Keratinocyte (primary cell): Measurements from ENCODE around the gene SFSWAP. TPM values are rescaled to one million over a fixed set of nuclear protein-coding genes. Genes with fewer than 3 reads are reported as not detected.

Source experiments
- DNase-seq: peaks from one replicate; pipeline ENCODE4 v3.0.0-alpha.2; 2011; ENCODE audit warnings: low read depth, missing footprints, low spot score
- FAIRE-seq: peaks from 2 replicates; lab custom pipeline; 2011; peaks lifted over from hg19 to GRCh38; lab: Jason Lieb, UNC
- H2AFZ ChIP-seq: 2 replicates; pipeline ENCODE4 v1.6.0; 2012; ENCODE audit warnings: low read length, control low read depth, inconsistent platforms; ENCODE audit not compliant: control insufficient read depth
- H3K27ac ChIP-seq: 2 replicates; pipeline ENCODE4 v1.5.1; 2011; ENCODE audit warnings: low read length; ENCODE audit not compliant: control insufficient read depth, insufficient read depth
- H3K27me3 ChIP-seq: 3 replicates; pipeline ENCODE4 v1.6.0; 2011; ENCODE audit warnings: low read length; ENCODE audit not compliant: control insufficient read depth, insufficient read depth; ENCODE audit errors: extremely low read depth
- H3K36me3 ChIP-seq, 2 experiments: 2 replicates in 1 of 2; 3 replicates in 1 of 2; pipeline ENCODE4 v1.5.1; 2011; ENCODE audit warnings: low read length in 2 of 2, mild to moderate bottlenecking in 1 of 2; ENCODE audit not compliant: control insufficient read depth in 2 of 2, insufficient read depth in 2 of 2; ENCODE audit errors: extremely low read depth in 1 of 2
- H3K4me1 ChIP-seq: 3 replicates; pipeline ENCODE4 v1.5.1; 2011; ENCODE audit warnings: low read length; ENCODE audit not compliant: control insufficient read depth, insufficient read depth; ENCODE audit errors: extremely low read depth
- H3K4me2 ChIP-seq: 3 replicates; pipeline ENCODE4 v1.6.0; 2011; ENCODE audit warnings: low read depth, low read length; ENCODE audit not compliant: control insufficient read depth, insufficient read depth; ENCODE audit errors: extremely low read depth
- H3K4me3 ChIP-seq, 3 experiments: fragments of 200-600 bp in 1 of 3; sonication (generic) in 1 of 3; 2 replicates in 2 of 3; 3 replicates in 1 of 3; pipeline ENCODE4 v1.5.1; 2011 to 2016; ENCODE audit warnings: low read length in 3 of 3, mild to moderate bottlenecking in 3 of 3, control low read depth in 2 of 3, inconsistent platforms in 1 of 3, low read depth in 1 of 3, mixed read lengths in 1 of 3, mixed run types in 1 of 3, moderate library complexity in 1 of 3; ENCODE audit not compliant: control insufficient read depth in 2 of 3, insufficient read depth in 2 of 3; ENCODE audit errors: extremely low read depth in 1 of 3
- H3K79me2 ChIP-seq: 2 replicates; pipeline ENCODE4 v1.6.0; 2012; ENCODE audit warnings: low read length; ENCODE audit not compliant: control insufficient read depth, insufficient read depth
- H3K9ac ChIP-seq: 3 replicates; pipeline ENCODE4 v1.6.0; 2011; ENCODE audit warnings: low read length; ENCODE audit not compliant: control insufficient read depth, insufficient read depth; ENCODE audit errors: extremely low read depth
- H3K9me1 ChIP-seq: 3 replicates; pipeline ENCODE4 v1.6.0; 2011; ENCODE audit warnings: low read length; ENCODE audit not compliant: control insufficient read depth, insufficient read depth; ENCODE audit errors: extremely low read depth
- H3K9me3 ChIP-seq: 2 replicates; pipeline ENCODE4 v1.5.1; 2012; ENCODE audit warnings: low read depth, low read length; ENCODE audit not compliant: control insufficient read depth
- H4K20me1 ChIP-seq: 3 replicates; pipeline ENCODE4 v1.6.0; 2011; ENCODE audit warnings: low read length; ENCODE audit not compliant: control insufficient read depth, insufficient read depth; ENCODE audit errors: extremely low read depth
- EZH2 ChIP-seq: IDR thresholded peaks from one replicate; pipeline ENCODE4 v1.6.1; 2012; ENCODE audit warnings: inconsistent platforms, mild to moderate bottlenecking, low read length, moderate library complexity
- dilution Hi-C: fragments of 300-500 bp; cut with MboI; formaldehyde crosslinking; loops from one replicate; pipeline ENCODE4 v1.7.0; 2020; ENCODE audit warnings: low sequenced_read_pairs; ENCODE audit not compliant: extremely low pct_ligation_motif_present
- polyA plus RNA-seq, 5 experiments: library from polyadenylated mRNA; depleted of rRNA in 3 of 5; stranded (reverse) in 3 of 5; stranded (forward) in 1 of 5; unstranded in 1 of 5; fragments of >200 nt; gene quantifications; 1 replicate in 1 of 5; 2 replicates in 3 of 5; 3 replicates in 1 of 5; pipeline versions ENCODE4 v1.2.1 to v1.2.3, GENCODE V29; 2011 to 2012; ENCODE audit warnings: missing spikeins in 2 of 5, low read depth in 1 of 5, low replicate concordance in 1 of 5
- TF ChIP-seq, protein P1 (sequence below), 3 experiments: IDR thresholded peaks in 1 of 3; conservative IDR thresholded peaks in 1 of 3; optimal IDR thresholded peaks in 1 of 3; 2 replicates in 2 of 3; 3 replicates in 1 of 3; pipeline versions ENCODE3 to v1.5.1; 2011; ENCODE audit warnings: low read length in 3 of 3, mild to moderate bottlenecking in 3 of 3, moderate library complexity in 2 of 3, control low read depth in 1 of 3, inconsistent platforms in 1 of 3; ENCODE audit not compliant: insufficient read depth in 2 of 3; ENCODE audit errors: extremely low read depth in 1 of 3

Gene SFSWAP
- polyA plus RNA-seq, 1 donor (not counting 4 experiments of a cell fraction or from before 2014, with no cell fraction given), result 13.1 TPM

DNA sequence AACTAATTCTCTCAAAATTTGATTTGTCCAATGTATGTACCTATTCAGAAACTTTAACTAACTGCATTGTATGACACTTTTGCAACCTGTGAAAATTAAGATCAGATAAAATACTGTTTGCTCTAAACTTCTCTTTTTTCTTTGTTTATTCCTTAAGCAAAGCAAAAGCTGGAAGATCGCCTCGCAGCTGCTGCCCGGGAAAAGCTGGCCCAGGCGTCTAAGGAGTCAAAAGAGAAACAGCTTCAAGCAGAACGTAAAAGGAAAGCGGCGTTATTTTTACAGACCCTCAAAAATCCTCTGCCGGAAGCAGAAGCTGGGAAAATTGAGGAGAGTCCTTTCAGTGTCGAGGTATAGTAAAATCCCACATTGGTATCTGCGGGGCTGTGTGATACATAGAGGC is 55.1 kb downstream of the SFSWAP start:
- Histone ChIP-seq H4K20me1 (no peaks in the 10 kb centered on the region), H3K36me3 (peaks cover 32 to 49% of the 10 kb centered on the region in 2 experiments)
- no peak for FAIRE-seq

DNA sequence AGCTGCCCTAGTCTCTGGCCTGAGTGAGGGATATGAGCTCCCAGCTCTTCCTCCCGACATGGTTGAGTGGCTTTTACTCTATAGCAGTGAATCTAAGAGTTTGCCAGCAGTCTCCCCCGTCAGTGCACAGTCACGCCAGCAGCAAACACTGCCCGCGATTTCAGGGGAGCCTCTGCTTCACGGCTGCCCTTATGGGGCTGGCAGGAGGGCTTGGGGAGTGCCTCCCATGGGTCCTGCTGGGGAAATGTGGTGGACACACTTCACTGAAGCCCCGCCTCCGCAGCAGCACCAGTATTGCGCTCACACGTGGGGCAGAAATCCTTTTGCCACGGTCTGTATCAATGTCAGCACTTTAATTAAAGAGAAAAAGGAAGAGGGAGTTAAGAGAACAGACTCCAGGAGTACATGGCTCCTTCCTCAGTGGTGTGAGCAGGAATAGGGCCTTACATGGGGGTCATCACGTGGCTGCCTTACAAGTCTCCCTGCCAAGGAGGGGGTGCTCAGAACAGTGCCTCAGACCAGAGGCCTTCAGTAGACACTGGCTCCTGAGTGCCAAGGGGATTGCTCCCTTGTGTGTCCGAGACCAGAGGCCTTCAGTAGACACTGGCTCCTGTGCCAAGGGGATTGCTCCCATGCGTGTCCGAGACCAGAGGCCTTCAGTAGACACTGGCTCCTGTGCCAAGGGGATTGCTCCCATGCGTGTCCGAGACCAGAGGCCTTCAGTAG is 55.7 kb downstream of the SFSWAP start:
- no peak overlapping the region for H3K9ac ChIP-seq

More for the DNA sequence above, 55.1 kb downstream of the SFSWAP start:
- Histone ChIP-seq H3K9me3 (no peaks in the 10 kb centered on the region), H3K9ac (no peak overlapping the region), H3K27me3 (no peaks in the 10 kb centered on the region), H2AFZ (no peak overlapping the region), H3K4me3 (no peak overlapping the region), H3K79me2 (no peaks in the 10 kb centered on the region), H3K4me1 (no peaks in the 10 kb centered on the region), H3K9me1 (no peaks in the 10 kb centered on the region), H3K27ac (no peak overlapping the region), H3K4me2 (no peak overlapping the region)
- TF ChIP-seq EZH2, result no peak
- TF ChIP-seq, protein P1, sequence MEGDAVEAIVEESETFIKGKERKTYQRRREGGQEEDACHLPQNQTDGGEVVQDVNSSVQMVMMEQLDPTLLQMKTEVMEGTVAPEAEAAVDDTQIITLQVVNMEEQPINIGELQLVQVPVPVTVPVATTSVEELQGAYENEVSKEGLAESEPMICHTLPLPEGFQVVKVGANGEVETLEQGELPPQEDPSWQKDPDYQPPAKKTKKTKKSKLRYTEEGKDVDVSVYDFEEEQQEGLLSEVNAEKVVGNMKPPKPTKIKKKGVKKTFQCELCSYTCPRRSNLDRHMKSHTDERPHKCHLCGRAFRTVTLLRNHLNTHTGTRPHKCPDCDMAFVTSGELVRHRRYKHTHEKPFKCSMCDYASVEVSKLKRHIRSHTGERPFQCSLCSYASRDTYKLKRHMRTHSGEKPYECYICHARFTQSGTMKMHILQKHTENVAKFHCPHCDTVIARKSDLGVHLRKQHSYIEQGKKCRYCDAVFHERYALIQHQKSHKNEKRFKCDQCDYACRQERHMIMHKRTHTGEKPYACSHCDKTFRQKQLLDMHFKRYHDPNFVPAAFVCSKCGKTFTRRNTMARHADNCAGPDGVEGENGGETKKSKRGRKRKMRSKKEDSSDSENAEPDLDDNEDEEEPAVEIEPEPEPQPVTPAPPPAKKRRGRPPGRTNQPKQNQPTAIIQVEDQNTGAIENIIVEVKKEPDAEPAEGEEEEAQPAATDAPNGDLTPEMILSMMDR (optimal IDR thresholded peaks at IDR 0.05 in 1 of 3, IDR thresholded peaks at IDR 0.05 in 1 of 3, conservative IDR thresholded peaks at IDR 0.05 in 1 of 3; ENCODE audit: extremely low read depth in 1 of 3, insufficient read depth in 2 of 3, low read length in 3 of 3), result no peak
- DNase-seq, result no peak
- dilution Hi-C loops, result no loop called here

More for the DNA sequence above, 55.7 kb downstream of the SFSWAP start:
- no peaks in the 10 kb centered on the region for H3K9me1 ChIP-seq
- H3K4me2 ChIP-seq, result no peak overlapping the region
- H2AFZ ChIP-seq, result no peak overlapping the region
- H3K27ac ChIP-seq, result no peak overlapping the region
- H3K9me3 ChIP-seq, result no peaks in the 10 kb centered on the region
- H3K4me1 ChIP-seq, result no peaks in the 10 kb centered on the region
- no peak for FAIRE-seq
- H3K79me2 ChIP-seq, result no peaks in the 10 kb centered on the region
- H3K4me3 ChIP-seq, result no peak overlapping the region
- dilution Hi-C loops, result no loop called here
- TF ChIP-seq, protein P1 (optimal IDR thresholded peaks at IDR 0.05 in 1 of 3, IDR thresholded peaks at IDR 0.05 in 1 of 3, conservative IDR thresholded peaks at IDR 0.05 in 1 of 3; ENCODE audit: extremely low read depth in 1 of 3, insufficient read depth in 2 of 3, low read length in 3 of 3), result no peak
- no peak for TF ChIP-seq EZH2
- H4K20me1 ChIP-seq, result no peaks in the 10 kb centered on the region
- H3K36me3 ChIP-seq, result peaks cover 29 to 49% of the 10 kb centered on the region in 2 experiments
- DNase-seq, result no peak
- H3K27me3 ChIP-seq, result no peaks in the 10 kb centered on the region
